ENCODE measurements around the gene CHN2.

CHN2 gene

DNA sequence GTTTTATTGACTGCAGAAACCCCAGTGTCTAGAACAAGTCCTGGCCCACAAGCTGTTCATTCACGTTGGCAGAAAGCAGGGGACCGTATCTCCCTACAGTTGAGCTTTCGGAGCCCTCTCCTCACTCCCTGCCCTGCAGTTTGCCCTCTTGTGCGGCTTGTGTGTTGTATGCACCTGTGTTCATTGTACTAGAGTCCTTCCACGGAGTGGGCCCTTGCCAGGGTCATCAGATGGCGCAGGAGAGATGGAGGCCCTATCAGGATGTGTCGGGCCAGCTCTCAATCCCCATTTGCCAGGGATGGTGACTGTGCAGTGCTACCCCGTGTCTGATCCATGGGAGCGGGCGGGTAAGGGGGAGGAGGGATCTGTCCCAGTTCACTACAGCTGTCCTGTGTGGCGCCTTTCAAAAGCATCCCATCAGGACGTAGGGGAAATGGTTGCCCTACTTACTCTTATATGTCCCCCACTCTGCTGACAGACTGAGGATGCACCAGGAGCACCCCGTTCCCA is 291.7 kb downstream of the CHN2 start:
- 93% methylated on average over 10 of the region's 13 CpGs for WGBS (ENCODE audit: insufficient coverage)
- ChIA-PET CTCF (no interaction called here), POLR2A (interaction anchor here (0.6 kb wide), 1 partner anchor 63 kb away, joined by 3 read pairs; no protein-coding TSS in a partner anchor)
- no peaks in the 10 kb centered on the region for H3K9me3 ChIP-seq (ENCODE audit: control extremely low read depth in 1 of 5, control insufficient read depth in 4 of 5, insufficient read depth in 2 of 5, low read depth in 1 of 5, low read length in 4 of 5)
- H3K4me1 ChIP-seq (ENCODE audit: control extremely low read depth in 1 of 4, control insufficient read depth in 4 of 4, insufficient read depth in 4 of 4, low read length in 3 of 4): peaks cover 0 to 23% (median 2%) of the 10 kb centered on the region in 4 experiments
- H3K27ac ChIP-seq (ENCODE audit: insufficient read depth in 1 of 2, low read depth in 1 of 2, low read length in 2 of 2, poor library complexity in 1 of 2, severe bottlenecking in 2 of 2): no peak overlapping the region
- no peak for DNase-seq
- H3K4me3 ChIP-seq (ENCODE audit: control insufficient read depth in 1 of 7, extremely low read depth in 1 of 7, insufficient read depth in 4 of 7, low read depth in 2 of 7, low read length in 6 of 7): peak overlapping the region in 1 of 7 experiments; percentile 29
- no peaks in the 10 kb centered on the region for H3K36me3 ChIP-seq (ENCODE audit: control insufficient read depth in 4 of 4, insufficient read depth in 4 of 4, low read length in 3 of 4)
- no peaks in the 10 kb centered on the region for H3K27me3 ChIP-seq (replicated peaks in 2 of 5; ENCODE audit: control insufficient read depth in 4 of 5, insufficient read depth in 5 of 5, low read length in 4 of 5)

DNA sequence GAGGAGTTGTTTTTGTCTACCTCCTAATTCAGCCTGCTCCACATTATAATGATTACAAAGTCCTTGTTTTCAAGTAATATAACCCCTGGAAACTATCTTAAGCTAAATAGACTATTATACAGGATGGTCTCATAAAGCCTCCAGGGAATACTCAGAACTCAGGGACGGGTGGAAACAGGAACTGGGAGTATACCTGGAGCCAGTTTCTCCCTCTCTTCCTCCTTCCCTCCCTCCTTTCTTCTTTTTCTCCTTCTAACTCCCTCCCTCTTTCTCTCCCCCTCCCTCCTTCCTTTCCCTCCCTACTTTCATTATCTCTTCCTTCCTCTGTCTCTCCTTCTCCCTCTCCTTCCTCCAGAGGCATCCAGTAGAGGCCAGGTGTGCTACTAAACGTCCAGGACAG is 292.8 kb downstream of the CHN2 start:
- Histone ChIP-seq H3K4me3 (ENCODE audit: control insufficient read depth in 1 of 7, extremely low read depth in 1 of 7, insufficient read depth in 4 of 7, low read depth in 2 of 7, low read length in 6 of 7) (no peak overlapping the region), H3K9me3 (ENCODE audit: control extremely low read depth in 1 of 5, control insufficient read depth in 4 of 5, insufficient read depth in 2 of 5, low read depth in 1 of 5, low read length in 4 of 5) (no peaks in the 10 kb centered on the region), H3K27ac (ENCODE audit: insufficient read depth in 1 of 2, low read depth in 1 of 2, low read length in 2 of 2, poor library complexity in 1 of 2, severe bottlenecking in 2 of 2) (no peak overlapping the region), H3K36me3 (ENCODE audit: control insufficient read depth in 4 of 4, insufficient read depth in 4 of 4, low read length in 3 of 4) (no peaks in the 10 kb centered on the region), H3K27me3 (replicated peaks in 2 of 5; ENCODE audit: control insufficient read depth in 4 of 5, insufficient read depth in 5 of 5, low read length in 4 of 5) (no peaks in the 10 kb centered on the region), H3K4me1 (ENCODE audit: control extremely low read depth in 1 of 4, control insufficient read depth in 4 of 4, insufficient read depth in 4 of 4, low read length in 3 of 4) (peaks cover 0 to 23% (median 2%) of the 10 kb centered on the region in 4 experiments)
- POLR2A ChIA-PET: no interaction called here
- CTCF ChIA-PET: no interaction called here
- DNase-seq: no peak
- 33% methylated on average over 2 of the region's 2 CpGs for WGBS (ENCODE audit: insufficient coverage)

DNA sequence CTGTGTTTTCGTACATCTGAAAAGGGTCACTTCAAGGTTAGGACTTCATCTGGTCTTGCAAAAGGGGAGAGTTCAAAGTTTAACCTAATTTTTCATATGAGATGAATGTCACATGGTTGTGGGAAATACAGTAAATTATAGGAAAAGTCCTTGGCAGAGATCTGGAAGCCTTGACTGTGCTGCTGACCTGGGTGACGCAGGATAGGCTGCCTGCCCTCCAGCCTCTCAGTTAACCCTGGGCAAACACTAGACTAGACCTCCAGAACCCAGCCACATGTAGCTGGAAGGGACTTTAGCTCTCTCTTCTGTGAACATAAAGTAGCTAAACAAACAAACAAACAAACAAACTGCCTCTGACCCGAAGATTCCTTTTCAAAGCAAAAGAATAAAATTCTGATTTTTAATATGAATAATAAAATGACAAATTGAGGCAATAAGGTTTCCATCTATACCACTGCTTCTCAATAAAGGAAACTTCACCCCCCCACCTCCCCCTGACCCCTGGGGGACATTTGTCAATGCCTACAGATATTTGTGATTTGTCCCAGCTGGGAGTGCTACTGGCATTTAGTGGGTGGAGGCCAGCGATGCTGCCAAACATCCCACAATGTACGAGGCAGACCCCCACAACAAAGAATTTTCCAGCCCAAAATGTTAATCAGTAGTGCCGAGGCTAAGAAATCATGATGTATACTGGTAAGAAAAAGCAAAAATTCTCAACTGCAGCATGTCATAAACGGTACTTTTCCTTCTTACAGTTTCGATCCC is 293.8 kb downstream of the CHN2 start:
- no peak overlapping the region for H3K27ac ChIP-seq (ENCODE audit: insufficient read depth in 1 of 2, low read depth in 1 of 2, low read length in 2 of 2, poor library complexity in 1 of 2, severe bottlenecking in 2 of 2)
- 93% methylated on average over 3 of the region's 8 CpGs for WGBS (ENCODE audit: insufficient coverage)

DNA sequence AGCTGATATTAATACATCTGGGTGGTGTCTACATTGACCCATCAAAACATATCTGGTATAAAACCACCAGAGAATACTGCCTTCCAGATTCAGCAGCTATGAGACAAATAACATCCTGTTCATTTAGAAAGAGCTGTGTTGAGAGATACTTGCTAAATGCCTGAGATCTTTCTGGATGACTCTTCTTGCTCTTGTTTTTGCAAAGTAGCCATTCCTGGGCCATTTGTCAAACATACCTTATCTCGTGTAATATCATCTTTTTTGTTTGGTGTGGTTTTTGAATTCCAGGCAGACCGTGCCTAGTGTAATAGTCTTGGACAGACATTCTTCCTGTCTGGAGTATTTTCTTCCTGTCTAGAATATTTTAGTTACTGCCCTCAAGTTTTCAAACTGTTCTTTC is 294.4 kb downstream of the CHN2 start:
- no peak overlapping the region for H3K27ac ChIP-seq (ENCODE audit: insufficient read depth in 1 of 2, low read depth in 1 of 2, low read length in 2 of 2, poor library complexity in 1 of 2, severe bottlenecking in 2 of 2)
- ChIA-PET POLR2A (no interaction called here), CTCF (no interaction called here)
- no peaks in the 10 kb centered on the region for H3K36me3 ChIP-seq (ENCODE audit: control insufficient read depth in 4 of 4, insufficient read depth in 4 of 4, low read length in 3 of 4)
- no peak for DNase-seq
- no peaks in the 10 kb centered on the region for H3K9me3 ChIP-seq (ENCODE audit: control extremely low read depth in 1 of 5, control insufficient read depth in 4 of 5, insufficient read depth in 2 of 5, low read depth in 1 of 5, low read length in 4 of 5)
- no peaks in the 10 kb centered on the region for H3K27me3 ChIP-seq (replicated peaks in 2 of 5; ENCODE audit: control insufficient read depth in 4 of 5, insufficient read depth in 5 of 5, low read length in 4 of 5)
- H3K4me1 ChIP-seq (ENCODE audit: control extremely low read depth in 1 of 4, control insufficient read depth in 4 of 4, insufficient read depth in 4 of 4, low read length in 3 of 4): peaks cover 0 to 23% (median 2%) of the 10 kb centered on the region in 4 experiments
- H3K4me3 ChIP-seq (ENCODE audit: control insufficient read depth in 1 of 7, extremely low read depth in 1 of 7, insufficient read depth in 4 of 7, low read depth in 2 of 7, low read length in 6 of 7): no peak overlapping the region
- WGBS (ENCODE audit: insufficient coverage): 8% methylated on average over 2 of the region's 2 CpGs

More for the DNA sequence above, 293.8 kb downstream of the CHN2 start:
- POLR2A ChIA-PET: no interaction called here
- H3K9me3 ChIP-seq (ENCODE audit: control extremely low read depth in 1 of 5, control insufficient read depth in 4 of 5, insufficient read depth in 2 of 5, low read depth in 1 of 5, low read length in 4 of 5): no peaks in the 10 kb centered on the region
- CTCF ChIA-PET: no interaction called here
- H3K36me3 ChIP-seq (ENCODE audit: control insufficient read depth in 4 of 4, insufficient read depth in 4 of 4, low read length in 3 of 4): no peaks in the 10 kb centered on the region
- peaks cover 0 to 23% (median 2%) of the 10 kb centered on the region in 4 experiments for H3K4me1 ChIP-seq (ENCODE audit: control extremely low read depth in 1 of 4, control insufficient read depth in 4 of 4, insufficient read depth in 4 of 4, low read length in 3 of 4)
- no peak overlapping the region for H3K4me3 ChIP-seq (ENCODE audit: control insufficient read depth in 1 of 7, extremely low read depth in 1 of 7, insufficient read depth in 4 of 7, low read depth in 2 of 7, low read length in 6 of 7)
- H3K27me3 ChIP-seq (replicated peaks in 2 of 5; ENCODE audit: control insufficient read depth in 4 of 5, insufficient read depth in 5 of 5, low read length in 4 of 5): no peaks in the 10 kb centered on the region
- no peak for DNase-seq

DNA sequence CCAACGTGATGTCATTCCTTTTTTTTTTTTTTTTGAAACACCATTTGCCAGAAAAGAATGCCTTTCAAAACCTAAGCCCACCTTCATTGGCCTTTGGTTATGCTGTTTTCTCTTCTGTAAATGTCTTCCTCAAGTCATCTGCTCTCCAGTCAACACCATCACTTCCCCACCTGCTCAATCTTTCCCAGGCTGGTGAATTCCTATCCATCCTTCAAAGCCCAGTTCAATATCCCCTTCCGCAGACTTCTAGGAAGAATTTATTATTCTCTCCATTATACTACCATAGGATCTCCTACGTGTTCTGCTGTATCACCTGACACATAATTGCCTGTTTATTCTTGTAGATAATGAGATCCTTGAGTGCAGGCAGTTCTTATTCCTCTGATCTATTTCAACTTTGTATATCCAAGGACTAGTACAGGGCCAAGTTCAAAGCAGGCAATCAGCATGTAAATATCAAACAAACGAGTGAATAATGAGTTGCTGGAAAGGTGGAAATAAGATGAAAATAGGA is 295.6 kb downstream of the CHN2 start:
- H3K36me3 ChIP-seq (ENCODE audit: control insufficient read depth in 4 of 4, insufficient read depth in 4 of 4, low read length in 3 of 4): no peaks in the 10 kb centered on the region
- DNase-seq: no peak
- H3K9me3 ChIP-seq (ENCODE audit: control extremely low read depth in 1 of 5, control insufficient read depth in 4 of 5, insufficient read depth in 2 of 5, low read depth in 1 of 5, low read length in 4 of 5): no peaks in the 10 kb centered on the region
- H3K27ac ChIP-seq (ENCODE audit: insufficient read depth in 1 of 2, low read depth in 1 of 2, low read length in 2 of 2, poor library complexity in 1 of 2, severe bottlenecking in 2 of 2): no peak overlapping the region
- no CpG with 5 or more reads among the region's 4 CpGs for WGBS (ENCODE audit: insufficient coverage)
- no peak overlapping the region for H3K4me3 ChIP-seq (ENCODE audit: control insufficient read depth in 1 of 7, extremely low read depth in 1 of 7, insufficient read depth in 4 of 7, low read depth in 2 of 7, low read length in 6 of 7)
- H3K4me1 ChIP-seq (ENCODE audit: control extremely low read depth in 1 of 4, control insufficient read depth in 4 of 4, insufficient read depth in 4 of 4, low read length in 3 of 4): peaks cover 0 to 23% (median 2%) of the 10 kb centered on the region in 4 experiments
- ChIA-PET POLR2A (no interaction called here), CTCF (no interaction called here)
- H3K27me3 ChIP-seq (replicated peaks in 2 of 5; ENCODE audit: control insufficient read depth in 4 of 5, insufficient read depth in 5 of 5, low read length in 4 of 5): no peaks in the 10 kb centered on the region

DNA sequence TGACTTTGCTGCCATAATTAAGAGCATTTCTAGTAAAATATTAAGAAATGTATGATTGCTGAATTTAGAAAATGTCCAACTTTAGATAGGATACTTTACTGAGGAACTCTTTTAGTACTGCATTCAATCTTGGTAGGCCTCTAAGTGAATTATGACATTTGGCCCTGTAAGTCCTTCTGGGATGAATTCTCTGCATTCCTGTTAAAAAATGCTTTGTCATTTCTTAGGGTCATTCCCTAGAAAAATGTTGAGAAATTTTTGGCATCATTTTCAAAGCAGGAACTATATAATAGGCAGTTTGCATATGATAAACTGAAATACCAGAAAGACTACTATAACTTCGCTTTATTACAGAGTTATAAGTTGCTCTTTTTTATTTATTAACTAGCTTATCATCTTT is 299.8 kb downstream of the CHN2 start:
- H3K27ac ChIP-seq (ENCODE audit: insufficient read depth in 1 of 2, low read depth in 1 of 2, low read length in 2 of 2, poor library complexity in 1 of 2, severe bottlenecking in 2 of 2): no peak overlapping the region

DNA sequence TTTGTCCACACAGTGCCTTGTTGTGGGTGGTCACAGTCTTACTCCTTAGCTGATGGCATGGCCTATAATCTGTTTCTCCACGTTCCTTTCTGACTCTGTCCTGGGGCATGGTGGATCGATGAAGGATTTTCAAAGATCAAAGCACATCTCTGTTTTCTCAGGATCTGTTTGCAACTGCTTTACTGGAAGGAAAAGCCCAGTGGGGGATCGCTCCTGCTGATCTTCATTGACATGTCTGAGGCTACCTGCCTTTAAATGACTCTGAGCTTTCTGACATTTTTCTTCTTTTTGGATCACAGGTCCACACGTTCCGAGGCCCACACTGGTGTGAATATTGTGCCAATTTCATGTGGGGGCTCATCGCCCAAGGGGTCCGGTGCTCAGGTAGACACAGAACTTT is 301.1 kb downstream of the CHN2 start:
- no peak for DNase-seq
- Histone ChIP-seq H3K27ac (ENCODE audit: insufficient read depth in 1 of 2, low read depth in 1 of 2, low read length in 2 of 2, poor library complexity in 1 of 2, severe bottlenecking in 2 of 2) (no peak overlapping the region), H3K27me3 (replicated peaks in 2 of 5; ENCODE audit: control insufficient read depth in 4 of 5, insufficient read depth in 5 of 5, low read length in 4 of 5) (no peaks in the 10 kb centered on the region), H3K4me3 (ENCODE audit: control insufficient read depth in 1 of 7, extremely low read depth in 1 of 7, insufficient read depth in 4 of 7, low read depth in 2 of 7, low read length in 6 of 7) (no peak overlapping the region), H3K9me3 (ENCODE audit: control extremely low read depth in 1 of 5, control insufficient read depth in 4 of 5, insufficient read depth in 2 of 5, low read depth in 1 of 5, low read length in 4 of 5) (no peaks in the 10 kb centered on the region), H3K4me1 (ENCODE audit: control extremely low read depth in 1 of 4, control insufficient read depth in 4 of 4, insufficient read depth in 4 of 4, low read length in 3 of 4) (no peaks in the 10 kb centered on the region), H3K36me3 (ENCODE audit: control insufficient read depth in 4 of 4, insufficient read depth in 4 of 4, low read length in 3 of 4) (no peaks in the 10 kb centered on the region)
- CTCF ChIA-PET: no interaction called here
- 87% methylated on average over 7 of the region's 7 CpGs for WGBS (ENCODE audit: insufficient coverage)
- POLR2A ChIA-PET: no interaction called here

More for the DNA sequence above, 299.8 kb downstream of the CHN2 start:
- Histone ChIP-seq H3K27me3 (replicated peaks in 2 of 5; ENCODE audit: control insufficient read depth in 4 of 5, insufficient read depth in 5 of 5, low read length in 4 of 5) (no peaks in the 10 kb centered on the region), H3K9me3 (ENCODE audit: control extremely low read depth in 1 of 5, control insufficient read depth in 4 of 5, insufficient read depth in 2 of 5, low read depth in 1 of 5, low read length in 4 of 5) (no peaks in the 10 kb centered on the region), H3K4me3 (ENCODE audit: control insufficient read depth in 1 of 7, extremely low read depth in 1 of 7, insufficient read depth in 4 of 7, low read depth in 2 of 7, low read length in 6 of 7) (no peak overlapping the region), H3K4me1 (ENCODE audit: control extremely low read depth in 1 of 4, control insufficient read depth in 4 of 4, insufficient read depth in 4 of 4, low read length in 3 of 4) (peaks cover 0 to 2% (median under 1%) of the 10 kb centered on the region in 4 experiments), H3K36me3 (ENCODE audit: control insufficient read depth in 4 of 4, insufficient read depth in 4 of 4, low read length in 3 of 4) (no peaks in the 10 kb centered on the region)
- CTCF ChIA-PET: no interaction called here
- WGBS (ENCODE audit: insufficient coverage): no CpG with 5 or more reads among the region's 1 CpG
- POLR2A ChIA-PET: interaction anchor here (0.6 kb wide), 1 partner anchor 67 kb away, joined by 3 read pairs; no protein-coding TSS in a partner anchor
- DNase-seq: no peak

Data from common myeloid progenitor, CD34-positive (primary cell).